HG03432 (cell line): ENCODE measurements around the gene HK3.
"Not testable (repeated sequence)": the region's sequence is repeated elsewhere in the genome, so short reads cannot be mapped to it uniquely, and the experiment has no call there.

Experiments used
- ATAC-seq: cut with Tn5 transposase; IDR thresholded peaks from one replicate; pipeline ENCODE4 v1.9.1; 2021; ENCODE audit warnings: mild to moderate bottlenecking, moderate library complexity; ENCODE audit not compliant: unreplicated experiment

HK3 gene

DNA sequence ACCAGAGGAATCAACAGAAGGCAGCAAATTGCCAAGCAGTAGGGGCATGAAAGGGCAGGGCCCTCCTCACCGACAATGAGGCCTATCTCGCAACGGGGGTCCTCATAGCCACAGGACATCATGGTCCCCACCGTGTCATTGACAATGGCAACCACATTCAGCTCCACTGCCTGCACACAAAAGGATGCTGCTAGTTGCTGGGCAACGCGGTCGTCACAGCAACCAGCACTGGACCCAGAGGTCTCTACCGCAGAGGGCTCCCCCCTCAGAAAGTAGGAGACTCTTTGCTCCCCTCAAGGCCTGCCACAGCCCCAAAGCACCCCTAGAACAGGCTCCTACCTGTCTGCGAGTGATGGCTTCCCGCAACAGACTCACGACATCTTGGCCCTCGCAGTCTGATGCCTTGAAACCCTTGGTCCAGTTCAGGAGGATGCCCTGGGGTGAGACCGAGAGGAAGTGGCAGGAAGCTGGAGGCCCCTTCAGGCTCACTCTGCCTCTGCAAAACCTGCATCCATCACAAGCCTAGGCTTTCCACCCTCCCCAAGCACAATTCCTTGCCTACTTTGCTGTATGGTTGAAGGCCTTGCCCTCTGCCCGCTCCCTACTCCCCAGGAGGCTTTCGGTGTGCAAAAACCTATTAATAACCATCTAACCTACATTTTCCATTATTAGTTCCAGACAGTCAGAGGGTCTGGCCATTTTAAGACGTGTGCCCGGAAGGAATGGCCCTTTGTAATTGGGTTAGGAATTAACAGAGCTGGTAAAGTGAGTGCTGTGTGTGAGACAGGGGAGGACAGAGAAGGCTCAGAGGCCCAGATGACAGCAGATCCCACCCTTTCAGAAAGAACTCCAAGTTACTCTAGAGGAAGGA, 15.2 kb downstream of the HK3 start:
- ATAC-seq = no peak

DNA sequence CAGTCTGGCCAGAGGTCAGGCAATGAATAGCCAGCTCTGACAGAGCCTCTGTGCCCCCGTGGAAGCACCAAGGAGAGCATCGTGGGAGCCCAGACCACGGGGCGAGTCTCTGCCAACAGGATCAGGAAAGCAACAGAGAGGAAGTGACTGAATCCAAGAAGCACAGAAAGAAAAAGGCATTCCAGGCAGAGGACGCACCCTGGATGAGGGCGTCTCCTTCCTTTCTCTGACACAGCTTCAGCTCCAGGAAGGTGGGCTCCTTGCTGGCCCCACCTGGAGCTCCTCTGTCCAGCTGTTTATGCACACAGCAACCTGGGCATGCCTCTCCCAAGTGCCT, 16.6 kb downstream of the HK3 start:
- no peak for ATAC-seq

DNA sequence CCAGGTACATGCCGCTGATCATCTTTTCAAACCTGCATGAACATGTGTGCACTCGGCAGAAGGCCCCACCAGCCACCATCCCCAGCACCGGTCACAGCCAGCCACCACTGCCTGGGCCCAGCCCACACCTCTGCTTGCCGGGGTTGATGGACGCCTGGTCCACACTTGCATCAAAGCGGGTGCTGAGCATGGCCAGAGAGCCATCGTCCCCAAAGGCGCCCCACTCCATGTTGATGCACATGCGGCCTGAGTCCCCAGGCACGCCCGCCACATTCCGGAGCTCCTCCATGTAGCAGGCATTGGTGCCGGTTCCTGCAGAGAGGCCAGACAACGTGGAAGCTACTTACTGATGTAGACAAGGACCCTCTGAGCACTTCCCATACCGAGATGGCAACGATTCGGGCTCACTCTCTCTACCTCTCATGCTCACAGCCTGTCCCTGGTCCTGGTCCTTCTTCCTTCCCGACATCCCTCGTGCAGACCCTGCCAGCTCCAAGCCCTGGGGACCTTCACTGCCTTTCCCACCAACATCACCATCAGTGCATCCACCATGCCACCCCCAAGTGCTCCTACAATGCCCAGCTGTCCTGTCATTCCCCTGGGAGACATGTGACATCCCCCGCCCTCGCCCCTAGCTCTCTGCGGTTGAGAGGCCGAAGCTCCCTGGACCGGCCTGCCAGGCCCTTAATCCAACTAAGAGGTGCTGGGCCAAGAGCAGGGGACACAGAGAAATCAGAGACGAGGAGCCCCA, 17.2 kb downstream of the HK3 start:
- ATAC-seq = no peak

DNA sequence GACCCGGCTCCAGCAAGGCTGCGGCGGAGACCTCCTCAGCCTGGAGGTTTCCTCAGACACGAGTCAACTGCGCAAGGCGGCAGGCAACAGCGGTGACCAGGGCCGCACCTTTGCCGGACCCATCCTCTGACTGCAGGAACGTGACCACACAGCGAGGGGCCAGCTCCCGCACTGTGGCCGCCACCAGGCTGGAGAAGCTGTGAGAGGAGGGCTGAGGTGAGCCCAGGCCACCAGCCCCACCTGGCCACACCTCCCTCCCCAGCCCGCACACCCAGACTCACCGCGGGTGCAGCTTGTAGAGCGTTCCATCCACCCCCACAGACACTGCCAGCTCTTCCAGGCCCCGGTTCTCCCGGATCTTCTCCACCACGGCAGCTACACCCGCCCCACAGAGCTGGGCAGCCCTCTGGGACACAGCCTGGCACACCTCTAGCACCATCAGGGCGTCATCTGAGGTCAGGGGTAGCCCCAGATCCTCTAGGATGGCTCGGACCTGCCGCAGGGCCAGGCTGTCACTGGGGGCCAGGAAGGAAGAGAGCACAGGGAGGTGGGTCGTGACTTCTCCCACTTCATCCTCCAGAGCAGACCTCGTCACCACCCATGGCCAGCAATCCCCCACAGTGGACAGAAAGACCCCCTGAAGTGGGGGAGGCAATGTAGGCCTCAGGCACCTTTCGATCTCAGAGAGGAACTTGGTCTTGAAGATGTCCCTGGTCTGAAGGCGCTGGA, 18.0 kb downstream of the HK3 start:
- no peak for ATAC-seq

DNA sequence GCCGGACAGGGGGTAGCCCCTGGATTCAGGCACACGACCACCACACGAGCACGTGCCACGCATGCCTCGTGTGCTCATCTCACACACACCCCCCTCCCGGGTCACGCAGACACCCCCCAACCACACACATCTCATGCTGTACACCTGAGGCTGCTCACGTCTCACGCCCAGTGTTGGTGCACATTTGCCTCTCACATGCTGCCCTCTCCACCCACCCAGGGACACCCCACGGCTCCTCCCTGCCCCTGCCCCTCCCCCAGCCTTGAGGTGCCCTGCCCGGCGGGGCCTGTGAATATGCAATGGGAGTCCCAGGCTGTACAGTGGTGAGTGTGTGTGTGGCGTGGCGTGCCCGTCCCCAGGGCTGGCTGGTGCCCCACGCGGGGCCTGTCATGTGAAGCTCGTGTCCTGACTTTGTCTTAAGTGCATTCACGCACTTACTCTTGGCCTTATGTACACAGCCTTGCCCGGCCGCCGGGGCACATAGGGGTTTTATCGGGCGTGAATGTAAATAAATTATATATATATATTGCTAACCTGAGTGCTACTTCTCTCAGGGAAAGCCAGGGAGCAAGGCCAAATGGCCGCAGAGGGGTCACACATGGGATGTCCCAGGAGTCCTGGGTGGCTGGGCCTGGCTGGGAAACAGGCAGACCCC, 18.7 kb downstream of the HK3 start:
- ATAC-seq = no peak

DNA sequence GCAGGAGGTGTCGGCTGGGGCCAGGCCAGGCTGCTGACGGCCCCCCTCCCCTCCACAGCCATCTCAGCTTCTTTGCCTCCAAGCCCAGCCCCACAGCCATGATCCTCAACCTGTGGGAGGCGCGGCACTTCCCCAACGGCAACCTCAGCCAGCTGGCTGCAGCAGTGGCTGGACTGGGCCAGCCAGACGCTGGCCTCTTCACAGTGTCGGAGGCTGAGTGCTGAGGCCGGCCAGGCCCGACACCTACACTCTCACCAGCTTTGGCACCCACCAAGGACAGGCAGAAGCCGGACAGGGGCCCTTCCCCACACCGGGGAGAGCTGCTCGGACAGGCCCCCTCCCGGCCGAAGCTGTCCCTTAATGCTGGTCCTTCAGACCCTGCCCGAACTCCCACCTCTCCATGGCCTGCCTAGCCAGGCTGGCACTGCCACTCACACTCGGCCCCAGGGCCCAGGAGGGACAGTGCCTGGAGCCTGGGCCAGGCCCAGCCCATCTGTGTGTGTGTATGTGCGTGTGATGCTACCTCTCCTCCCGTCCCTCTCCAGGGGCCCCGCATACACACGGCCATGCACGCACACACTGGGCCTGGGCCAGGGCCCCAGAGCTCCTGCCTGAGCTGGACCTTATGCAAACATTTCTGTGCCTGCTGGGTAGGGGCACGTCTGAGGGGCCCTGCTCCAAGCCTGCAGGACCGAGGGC, 19.3 kb downstream of the HK3 start:
- no peak for ATAC-seq

DNA sequence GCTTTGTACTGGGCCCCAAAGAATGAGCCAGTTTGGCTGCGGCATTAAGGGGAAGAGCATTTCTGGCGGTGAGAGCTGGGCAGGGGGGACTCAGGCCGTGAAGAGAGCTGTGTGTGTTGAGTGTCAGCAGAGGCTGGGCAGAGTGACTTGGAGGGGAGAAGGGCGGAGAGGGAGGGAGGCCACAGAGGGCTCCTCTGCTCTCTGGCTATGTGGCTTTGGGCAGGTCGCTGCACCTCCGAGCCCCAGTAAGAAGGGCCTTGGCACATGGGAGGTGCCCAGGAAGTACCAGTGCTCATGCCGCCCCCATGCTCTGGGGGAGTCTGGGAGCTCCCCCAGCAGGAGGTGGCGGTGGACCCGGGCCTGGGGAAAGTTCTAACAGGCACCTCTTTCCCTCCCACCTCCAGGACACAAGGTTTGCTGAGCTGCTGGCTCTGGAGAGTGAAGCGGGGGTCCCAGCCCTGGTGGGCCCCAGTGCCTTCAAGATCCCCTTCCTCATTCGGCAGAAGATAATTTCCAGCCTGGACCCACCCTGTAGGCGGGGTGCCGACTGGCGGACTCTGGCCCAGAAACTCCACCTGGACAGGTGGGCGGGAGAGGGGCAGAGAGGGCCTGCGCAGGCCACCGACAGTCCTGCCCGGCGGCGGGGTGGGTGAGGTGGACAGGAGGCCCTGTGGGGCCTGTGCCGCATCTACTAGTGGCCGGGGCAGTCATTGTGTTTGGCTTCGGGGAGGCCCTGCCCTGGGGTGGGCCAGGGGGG, 20.1 kb downstream of the HK3 start:
- no peak for ATAC-seq

DNA sequence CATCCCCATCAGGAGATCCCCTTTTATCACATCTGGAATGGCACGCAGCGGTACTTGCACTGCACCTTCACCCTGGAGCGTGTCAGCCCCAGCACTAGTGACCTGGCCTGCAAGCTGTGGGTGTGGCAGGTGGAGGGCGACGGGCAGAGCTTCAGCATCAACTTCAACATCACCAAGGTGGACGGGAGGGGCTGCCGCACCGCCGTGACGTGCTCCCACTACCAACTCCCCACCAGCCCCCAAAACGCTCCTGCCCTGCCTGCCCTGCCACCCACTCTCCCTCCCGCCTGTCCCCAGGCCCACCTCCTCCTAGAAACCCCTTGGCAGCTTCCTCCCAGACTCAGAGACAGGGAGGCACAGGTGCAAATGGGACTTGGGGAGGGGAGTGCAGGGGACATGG, 20.7 kb downstream of the HK3 start:
- ATAC-seq = no peak

DNA sequence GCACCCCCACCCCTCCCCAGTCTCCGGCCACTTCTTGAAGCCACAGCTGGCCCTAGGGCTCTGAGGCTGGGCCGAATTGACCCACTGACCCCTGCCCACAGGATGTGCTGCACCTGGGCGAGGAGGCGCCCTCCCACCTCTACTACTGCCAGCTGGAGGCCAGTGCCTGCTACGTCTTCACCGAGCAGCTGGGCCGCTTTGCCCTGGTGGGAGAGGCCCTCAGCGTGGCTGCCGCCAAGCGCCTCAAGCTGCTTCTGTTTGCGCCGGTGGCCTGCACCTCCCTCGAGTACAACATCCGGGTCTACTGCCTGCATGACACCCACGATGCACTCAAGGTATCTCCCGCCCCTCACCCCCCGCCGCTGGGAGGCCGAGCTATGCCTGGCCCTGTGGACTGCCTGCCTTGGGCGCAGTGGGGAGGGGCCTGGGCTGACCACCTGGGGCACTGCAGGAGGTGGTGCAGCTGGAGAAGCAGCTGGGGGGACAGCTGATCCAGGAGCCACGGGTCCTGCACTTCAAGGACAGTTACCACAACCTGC, 21.3 kb downstream of the HK3 start:
- no peak for ATAC-seq

DNA sequence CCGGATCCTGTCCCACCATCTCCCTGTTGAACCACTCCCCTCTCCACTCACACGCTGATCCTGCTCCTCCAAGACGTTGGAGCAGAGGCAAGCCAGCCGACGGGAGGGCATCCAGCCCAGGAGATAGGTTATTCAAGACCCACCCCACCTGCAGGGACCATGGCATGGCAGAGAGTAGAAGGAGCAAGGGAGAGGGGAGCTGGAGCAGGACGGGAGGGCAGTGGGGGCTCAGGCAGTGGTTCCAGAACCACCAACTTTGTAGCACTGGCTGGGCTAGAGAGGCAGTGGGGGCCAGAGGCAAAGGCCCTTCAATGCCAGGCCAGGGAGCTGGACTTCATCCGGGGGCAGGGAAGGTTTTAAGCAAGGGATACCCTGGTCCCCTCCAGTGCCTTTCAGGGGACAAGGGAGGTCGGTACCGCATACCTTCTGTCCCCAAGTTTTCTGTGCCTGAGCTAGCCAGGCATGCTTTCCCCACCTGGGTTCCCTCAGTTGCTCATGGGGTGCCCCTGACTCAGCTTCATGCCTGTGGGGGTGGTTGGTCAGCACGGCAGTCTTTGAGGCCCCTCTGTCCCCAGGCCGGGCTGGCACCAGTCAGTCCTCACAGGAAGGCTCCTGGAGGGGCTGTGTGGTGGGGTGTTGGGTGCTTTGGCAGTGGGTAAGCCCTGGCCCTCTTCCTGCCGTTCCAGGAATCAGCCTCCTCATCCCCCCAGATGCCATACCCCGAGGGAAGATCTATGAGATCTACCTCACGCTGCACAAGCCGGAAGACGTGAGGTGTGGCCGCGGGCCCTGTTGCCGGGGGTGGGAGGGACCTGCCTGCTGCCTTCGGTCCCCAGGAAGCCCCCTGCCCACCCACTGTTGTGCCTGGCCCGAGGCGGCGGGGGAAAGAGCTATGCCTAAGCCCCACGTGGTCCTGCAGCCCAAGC, 22.4 kb downstream of the HK3 start:
- ATAC-seq = no peak

DNA sequence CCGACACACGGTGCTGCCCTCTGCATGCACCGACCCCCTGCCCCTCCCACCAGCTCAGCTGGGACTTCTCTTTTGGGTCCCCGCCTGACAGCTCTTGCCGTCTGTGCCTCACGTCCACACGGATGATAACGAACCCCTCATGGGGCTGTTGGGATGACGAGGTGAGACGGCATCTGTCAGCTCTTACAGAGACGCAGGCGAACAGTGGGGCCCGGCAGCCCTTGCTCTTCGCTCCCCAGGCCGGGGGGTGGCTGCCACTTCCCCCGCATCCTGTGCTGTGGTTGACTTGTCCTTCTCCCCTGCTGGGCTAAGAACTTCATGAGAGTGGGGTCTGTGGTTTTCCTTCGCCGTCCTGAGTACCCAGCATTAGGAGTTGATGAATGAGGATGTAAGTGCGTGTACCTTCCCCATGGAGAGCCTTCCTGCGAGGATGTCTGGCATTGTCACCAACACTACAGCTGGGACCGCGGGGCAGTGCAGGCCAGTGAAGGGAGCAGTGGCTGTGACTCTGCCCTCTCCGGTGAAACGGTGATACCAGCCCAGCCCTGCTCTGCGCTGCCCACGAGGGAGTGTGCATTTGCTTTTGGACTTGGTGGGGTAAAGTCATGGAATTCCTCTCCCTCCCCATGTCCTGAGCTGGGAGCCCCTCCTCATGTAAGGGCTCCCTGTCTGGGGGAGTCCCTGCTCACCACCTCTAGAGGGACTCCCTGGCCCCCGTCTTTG, 23.2 kb downstream of the HK3 start:
- ATAC-seq = no peak

DNA sequence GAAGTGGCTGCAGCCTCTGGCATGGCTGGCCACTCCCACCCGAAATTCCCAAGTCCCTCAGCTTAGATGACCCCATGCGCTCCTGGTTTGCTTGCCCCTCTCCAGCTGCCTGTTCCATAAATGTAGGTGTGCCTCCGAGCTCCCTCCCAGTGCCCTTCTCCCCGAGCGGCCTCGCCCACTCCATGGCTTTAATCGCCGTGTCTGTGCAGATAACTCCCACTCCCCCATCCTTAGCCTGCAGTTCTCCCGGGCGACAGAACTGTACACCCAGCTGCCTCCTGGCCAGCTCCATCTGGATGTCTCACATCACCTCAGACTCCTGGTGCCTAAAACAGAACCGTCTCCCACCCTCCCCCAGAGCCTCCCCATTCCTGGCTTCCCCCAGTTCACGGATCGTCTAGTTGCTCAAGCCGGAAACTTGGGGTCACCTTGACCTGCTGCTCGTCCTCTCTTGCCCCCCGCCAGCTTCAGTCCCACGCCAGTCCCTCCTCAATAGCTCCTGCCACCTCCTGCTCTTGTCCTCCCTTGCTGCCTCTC, 24.1 kb downstream of the HK3 start:
- ATAC-seq = no peak

DNA sequence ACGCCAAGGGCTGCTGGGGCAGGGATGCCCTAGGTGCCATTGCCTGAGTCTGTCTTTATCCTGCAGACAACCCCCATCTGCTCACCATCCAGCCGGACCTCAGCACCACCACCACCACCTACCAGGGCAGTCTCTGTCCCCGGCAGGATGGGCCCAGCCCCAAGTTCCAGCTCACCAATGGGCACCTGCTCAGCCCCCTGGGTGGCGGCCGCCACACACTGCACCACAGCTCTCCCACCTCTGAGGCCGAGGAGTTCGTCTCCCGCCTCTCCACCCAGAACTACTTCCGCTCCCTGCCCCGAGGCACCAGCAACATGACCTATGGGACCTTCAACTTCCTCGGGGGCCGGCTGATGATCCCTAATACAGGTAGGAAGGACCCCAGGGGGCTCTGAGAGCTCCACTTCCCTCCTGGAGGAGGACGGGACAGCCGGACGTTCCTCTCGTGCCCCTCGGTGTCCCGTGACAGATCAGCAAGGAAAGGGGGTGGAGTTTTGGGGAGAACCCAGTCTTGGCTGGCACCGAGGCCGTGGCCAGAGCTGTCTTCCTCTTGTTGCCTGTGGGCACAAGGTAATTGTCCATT, 24.9 kb downstream of the HK3 start:
- no peak for ATAC-seq

DNA sequence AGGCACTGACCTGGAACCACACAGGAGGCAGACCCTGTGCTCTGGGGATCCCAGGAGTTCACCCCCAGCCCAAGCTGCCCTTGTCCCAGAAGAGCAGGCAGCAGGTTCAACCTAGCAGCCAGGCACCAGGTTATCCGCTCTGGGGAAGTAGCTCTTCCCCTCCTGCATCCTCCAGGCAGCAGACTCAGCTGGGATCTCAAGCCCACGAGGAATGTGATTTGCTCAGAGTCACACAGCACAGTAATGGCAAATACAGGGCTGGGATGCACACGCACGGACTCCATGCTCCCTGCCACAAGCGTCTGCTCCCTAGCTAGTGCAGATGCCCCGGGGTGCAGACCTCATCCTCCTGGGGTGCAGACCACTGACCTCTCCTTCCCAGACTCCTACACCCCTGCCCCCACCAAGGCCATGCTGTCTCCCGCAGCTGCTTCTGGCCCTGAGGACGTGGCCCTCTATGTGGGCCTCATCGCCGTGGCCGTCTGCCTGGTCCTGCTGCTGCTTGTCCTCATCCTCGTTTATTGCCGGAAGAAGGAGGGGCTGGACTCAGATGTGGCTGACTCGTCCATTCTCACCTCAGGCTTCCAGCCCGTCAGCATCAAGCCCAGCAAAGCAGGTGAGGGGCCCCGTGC, 25.5 kb downstream of the HK3 start:
- no peak for ATAC-seq

DNA sequence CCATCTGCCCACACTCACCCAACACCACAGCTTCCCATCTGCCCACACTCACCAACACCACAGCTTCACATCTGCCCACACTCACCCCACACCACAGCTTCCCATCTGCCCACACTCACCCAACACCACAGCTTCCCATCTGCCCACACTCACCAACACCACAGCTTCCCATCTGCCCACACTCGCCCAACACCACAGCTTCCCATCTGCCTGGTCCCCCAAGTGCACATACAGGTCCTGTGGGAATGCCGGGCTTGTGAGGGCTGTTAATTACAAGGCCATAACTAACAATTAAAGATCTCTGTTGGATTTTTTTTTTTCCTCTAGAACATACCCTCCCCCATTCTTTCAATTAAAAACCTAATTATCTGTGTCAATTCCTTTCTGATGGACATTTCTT, 26.1 kb downstream of the HK3 start:
- ATAC-seq = not testable (repeated sequence)

DNA sequence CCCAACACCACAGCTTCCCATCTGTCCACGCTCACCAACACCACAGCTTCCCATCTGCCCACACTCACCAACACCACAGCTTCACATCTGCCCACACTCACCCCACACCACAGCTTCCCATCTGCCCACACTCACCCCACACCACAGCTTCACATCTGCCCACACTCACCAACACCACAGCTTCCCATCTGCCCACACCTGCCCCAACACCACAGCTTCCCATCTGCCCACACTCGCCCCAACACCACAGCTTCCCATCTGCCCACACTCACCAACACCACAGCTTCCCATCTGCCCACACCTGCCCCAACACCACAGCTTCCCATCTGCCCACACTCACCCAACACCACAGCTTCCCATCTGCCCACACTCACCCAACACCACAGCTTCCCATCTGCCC, 26.6 kb downstream of the HK3 start:
- ATAC-seq = not testable (repeated sequence)

DNA sequence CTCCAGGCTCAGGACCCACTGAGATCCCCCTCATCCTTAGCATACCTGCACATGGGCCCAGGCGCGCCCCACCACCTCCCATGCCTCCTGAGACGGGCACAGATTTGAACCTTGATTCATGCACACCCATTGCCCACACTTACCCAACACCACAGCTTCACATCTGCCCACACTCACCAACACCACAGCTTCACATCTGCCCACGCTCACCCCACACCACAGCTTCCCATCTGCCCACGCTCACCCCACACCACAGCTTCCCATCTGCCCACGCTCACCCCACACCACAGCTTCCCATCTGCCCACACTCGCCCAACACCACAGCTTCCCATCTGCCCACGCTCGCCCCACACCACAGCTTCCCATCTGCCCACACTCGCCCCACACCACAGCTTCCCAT, 28.5 kb downstream of the HK3 start:
- ATAC-seq = not testable (repeated sequence)
